Ascending aorta (tissue), 2 donors: ENCODE data around the gene NAPEPLD. TPM values are rescaled to one million over a fixed set of nuclear protein-coding genes. Genes with fewer than 3 reads are reported as not detected.
"Not testable (repeated sequence)": the region's sequence is repeated elsewhere in the genome, so short reads cannot be mapped to it uniquely, and the experiment has no call there.

Experiments
- DNase-seq, 2 donors: peaks; one replicate each; pipeline ENCODE4 v3.0.0-alpha.2; 2019; ENCODE audit warnings: low spot score in 2 of 2
- H3K27ac ChIP-seq, 2 donors: fragments of 200-600 bp; sonication (generic); one replicate each; pipeline ENCODE4 v1.5.1; 2016 to 2017; ENCODE audit warnings: mild to moderate bottlenecking in 1 of 2
- H3K27me3 ChIP-seq: fragments of 200-600 bp; sonication (generic); one replicate; pipeline ENCODE4 v1.5.1; 2017
- H3K36me3 ChIP-seq, 2 donors: fragments of 200-600 bp; sonication (generic); one replicate each; pipeline ENCODE4 v1.5.1; 2016
- H3K4me1 ChIP-seq, 2 donors: fragments of 200-600 bp; sonication (generic); one replicate each; pipeline ENCODE4 v1.5.1; 2016 to 2017; ENCODE audit warnings: mild to moderate bottlenecking in 1 of 2
- H3K4me3 ChIP-seq, 2 donors: fragments of 200-600 bp; sonication (generic); one replicate each; pipeline ENCODE4 v1.5.1; 2016 to 2017; ENCODE audit warnings: mild to moderate bottlenecking in 1 of 2
- H3K9me3 ChIP-seq, 2 donors: fragments of 200-600 bp; sonication (generic); one replicate each; pipeline ENCODE4 v1.5.1; 2016
- intact Hi-C: fragments of 100-400 bp; cut with DNase I; formaldehyde crosslinking; loops from one replicate; pipeline ENCODE4 v1.15.1; 2023
- total RNA-seq: library from RNA; depleted of rRNA; stranded (reverse); fragments of >200 nt; gene quantifications from one replicate; pipeline ENCODE4 v1.1.0, GENCODE V29; 2016
- TF ChIP-seq, protein P1 (sequence below), 3 experiments: fragments of 200-600 bp in 2 of 3; fragments of 450-650 bp in 1 of 3; sonication (generic) in 2 of 3; IDR thresholded peaks; one replicate each; pipeline ENCODE4 v1.5.1; 2016 to 2019; ENCODE audit warnings: antibody characterized with exemption in 3 of 3, mild to moderate bottlenecking in 1 of 3, moderate library complexity in 1 of 3

NAPEPLD gene
- 19.4 TPM for total RNA-seq

DNA sequence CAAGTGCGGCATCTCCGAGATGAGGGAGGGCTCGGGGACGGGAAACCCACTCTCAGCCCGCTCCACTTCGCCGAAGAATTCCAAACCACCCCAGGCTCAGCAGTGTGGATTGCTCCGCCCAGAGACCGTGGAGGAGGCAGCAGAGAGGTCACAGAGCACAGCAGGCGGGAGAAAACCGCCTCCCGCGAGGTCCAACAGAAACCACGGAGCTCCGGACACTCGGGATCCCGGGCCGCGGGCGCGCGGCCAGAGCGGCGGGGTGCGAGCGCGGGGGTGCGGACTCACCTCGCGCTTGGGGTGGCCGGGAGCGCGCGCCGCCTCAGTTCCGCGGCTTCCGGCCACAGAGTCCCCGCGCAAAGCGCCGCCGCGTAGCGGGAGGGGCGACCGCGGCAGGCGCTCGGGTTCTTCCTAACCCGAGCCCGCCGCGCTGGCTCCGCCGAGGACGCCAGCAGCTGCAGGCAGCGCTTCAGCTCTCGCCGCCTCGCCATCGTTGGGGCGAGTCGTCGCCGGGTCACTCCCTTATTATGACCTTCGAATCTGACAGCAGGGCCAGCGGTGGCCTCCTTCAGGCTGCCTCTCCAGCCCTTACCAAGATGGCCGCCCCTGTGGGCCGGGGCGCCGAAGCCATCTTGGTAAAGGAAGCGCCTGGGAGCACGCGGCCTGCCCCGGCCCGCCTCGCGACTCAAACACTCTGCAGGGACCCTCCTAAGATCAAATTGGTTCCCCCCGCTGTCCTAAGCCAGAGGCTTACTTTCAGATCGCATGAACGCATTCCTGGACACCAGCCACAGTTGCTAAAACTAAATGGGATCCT lies at the start of gene NAPEPLD:
Gene NAPEPLD, minus strand, starts transcription at position 106 of the 814 bp plus-strand sequence. CDS start 20,323 bp downstream, outside the sequence.
- H3K36me3 ChIP-seq, result no peaks in the 10 kb centered on the region
- peak within 1 kb of the TSS; percentile 79 to 81 for H3K4me3 ChIP-seq
- intact Hi-C loops, result loop anchor here (1.0 to 5.0 kb wide), 2 partner anchors 37 to 75 kb away; partner anchors contain the start of gene FBXL13
- TF ChIP-seq, protein P1, sequence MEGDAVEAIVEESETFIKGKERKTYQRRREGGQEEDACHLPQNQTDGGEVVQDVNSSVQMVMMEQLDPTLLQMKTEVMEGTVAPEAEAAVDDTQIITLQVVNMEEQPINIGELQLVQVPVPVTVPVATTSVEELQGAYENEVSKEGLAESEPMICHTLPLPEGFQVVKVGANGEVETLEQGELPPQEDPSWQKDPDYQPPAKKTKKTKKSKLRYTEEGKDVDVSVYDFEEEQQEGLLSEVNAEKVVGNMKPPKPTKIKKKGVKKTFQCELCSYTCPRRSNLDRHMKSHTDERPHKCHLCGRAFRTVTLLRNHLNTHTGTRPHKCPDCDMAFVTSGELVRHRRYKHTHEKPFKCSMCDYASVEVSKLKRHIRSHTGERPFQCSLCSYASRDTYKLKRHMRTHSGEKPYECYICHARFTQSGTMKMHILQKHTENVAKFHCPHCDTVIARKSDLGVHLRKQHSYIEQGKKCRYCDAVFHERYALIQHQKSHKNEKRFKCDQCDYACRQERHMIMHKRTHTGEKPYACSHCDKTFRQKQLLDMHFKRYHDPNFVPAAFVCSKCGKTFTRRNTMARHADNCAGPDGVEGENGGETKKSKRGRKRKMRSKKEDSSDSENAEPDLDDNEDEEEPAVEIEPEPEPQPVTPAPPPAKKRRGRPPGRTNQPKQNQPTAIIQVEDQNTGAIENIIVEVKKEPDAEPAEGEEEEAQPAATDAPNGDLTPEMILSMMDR (IDR thresholded peaks at IDR 0.05), result no peak
- peak; percentile 58 to 94 for DNase-seq
- no peaks in the 10 kb centered on the region for H3K9me3 ChIP-seq
- peaks cover 0 to 3% of the 10 kb centered on the region in 2 donors for H3K4me1 ChIP-seq
- H3K27ac ChIP-seq, result peak within 1 kb of the TSS; percentile 94 to 95
- no peaks in the 10 kb centered on the region for H3K27me3 ChIP-seq

DNA sequence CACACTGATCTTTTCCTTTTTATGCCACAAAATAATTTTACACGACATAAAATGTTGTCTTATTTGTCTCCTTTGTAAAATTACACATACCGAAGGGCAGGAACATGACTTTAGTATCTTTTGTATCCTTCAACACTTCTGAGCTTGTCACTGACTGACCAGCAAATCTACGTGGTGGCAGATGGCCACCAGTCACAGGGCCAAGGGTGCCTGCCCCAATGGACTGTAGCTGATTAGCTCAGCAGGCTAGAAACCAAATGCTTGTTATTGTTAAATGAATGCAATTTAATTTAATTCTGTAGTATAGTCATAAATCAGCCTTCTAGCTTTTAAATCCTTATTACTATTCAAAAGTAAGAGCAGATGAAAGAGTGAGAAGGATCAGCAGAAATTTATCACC lies 49.2 kb upstream of the NAPEPLD start:
- intact Hi-C loops, H3K27ac ChIP-seq, H3K4me3 ChIP-seq, H3K4me1 ChIP-seq, DNase-seq, H3K27me3 ChIP-seq, H3K36me3 ChIP-seq, H3K9me3 ChIP-seq: not testable (repeated sequence)

DNA sequence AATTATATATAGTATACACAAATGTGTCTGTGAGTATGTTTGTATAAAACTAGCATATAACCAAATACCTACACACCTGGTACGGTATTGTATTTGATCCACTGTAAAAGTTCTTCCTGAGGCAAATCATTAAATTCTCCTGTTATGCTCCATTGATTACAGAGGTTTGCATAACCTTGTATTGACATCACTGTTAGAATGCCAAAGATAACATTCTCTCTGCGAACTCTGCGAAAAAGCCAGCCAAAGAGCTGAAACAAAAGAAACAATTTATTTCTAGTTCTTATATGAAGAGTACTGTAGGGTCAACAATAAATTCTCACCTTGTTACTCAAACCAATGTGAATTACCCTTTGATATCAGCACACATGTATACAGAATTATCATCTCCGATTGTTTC lies 46.5 kb upstream of the NAPEPLD start:
- DNase-seq, H3K9me3 ChIP-seq, H3K27ac ChIP-seq, H3K36me3 ChIP-seq, intact Hi-C loops, H3K4me3 ChIP-seq, H3K27me3 ChIP-seq, H3K4me1 ChIP-seq: not testable (repeated sequence)

DNA sequence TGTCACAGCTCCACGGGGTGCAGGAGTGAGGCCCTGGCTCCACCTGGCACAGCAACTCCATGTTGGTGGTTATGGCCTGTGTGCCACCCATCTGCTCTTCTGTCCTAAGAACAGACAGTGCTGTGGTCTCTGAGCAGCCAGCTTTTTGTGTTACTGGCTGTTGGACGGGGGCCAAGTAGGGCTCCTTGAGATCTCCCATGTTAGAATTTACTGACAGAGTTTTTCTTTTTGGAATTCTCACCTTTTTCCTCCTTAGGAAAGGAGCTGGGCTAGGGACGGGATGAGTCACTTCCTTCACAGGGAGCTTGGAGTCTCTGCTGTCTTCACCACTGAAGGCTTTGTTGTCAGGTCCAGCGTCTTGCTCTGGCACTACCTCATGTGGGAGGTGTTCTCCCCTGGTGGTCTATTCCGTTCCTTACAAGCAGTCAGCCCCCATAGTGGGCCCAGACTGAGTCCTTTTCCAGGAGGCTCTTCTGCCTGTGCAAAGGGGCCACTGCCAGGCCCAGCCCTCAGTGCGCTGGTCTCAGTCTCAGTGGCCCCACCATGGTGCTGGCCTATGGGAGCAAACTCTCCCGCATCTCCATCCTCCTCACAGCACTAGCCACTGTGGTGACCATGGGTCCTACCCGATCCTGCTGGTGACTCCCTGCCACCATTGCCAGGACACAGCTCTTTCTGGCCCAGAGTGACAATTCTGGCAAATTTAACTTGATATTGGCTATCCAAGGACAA lies 23.7 kb upstream of the NAPEPLD start:
- H3K36me3 ChIP-seq, H3K4me3 ChIP-seq, intact Hi-C loops, DNase-seq, H3K27ac ChIP-seq, H3K4me1 ChIP-seq, H3K27me3 ChIP-seq, H3K9me3 ChIP-seq: not testable (repeated sequence)

DNA sequence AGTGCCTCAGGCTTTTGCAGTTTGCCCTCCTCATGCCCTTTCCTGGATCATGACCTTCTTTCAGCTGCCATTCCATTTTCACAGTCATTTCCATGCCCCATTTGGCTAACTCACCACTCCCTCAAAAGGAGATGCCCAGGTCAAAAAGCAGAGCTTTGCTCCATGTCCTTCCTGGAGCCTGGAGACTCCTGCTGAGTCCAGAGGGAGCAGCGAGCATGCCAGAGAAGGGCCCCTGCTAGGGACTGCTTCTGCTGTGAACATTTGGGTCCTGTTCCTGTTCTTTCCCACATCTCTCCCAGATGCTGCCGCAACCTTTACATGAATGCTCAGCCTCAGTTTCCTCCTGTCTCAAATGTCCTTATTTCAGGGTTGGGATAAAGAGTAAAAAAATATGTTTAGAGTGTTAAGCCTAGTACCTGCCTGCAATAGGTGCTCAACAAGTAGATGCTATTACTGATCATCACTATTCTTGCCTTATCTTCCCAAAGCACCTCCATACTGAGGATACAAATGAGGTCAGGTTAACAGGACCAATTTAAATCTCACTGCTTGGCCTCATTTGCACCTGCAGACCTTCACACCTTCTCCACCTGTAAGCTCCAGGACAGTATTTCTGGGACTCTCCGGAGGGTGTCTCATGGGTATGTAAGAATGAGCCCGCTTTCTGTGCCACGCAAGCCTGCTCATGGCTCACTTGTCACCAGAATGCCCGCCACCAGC lies 23.0 kb upstream of the NAPEPLD start:
- intact Hi-C loops, H3K9me3 ChIP-seq, H3K36me3 ChIP-seq, H3K4me1 ChIP-seq, DNase-seq, H3K27me3 ChIP-seq, H3K4me3 ChIP-seq, H3K27ac ChIP-seq: not testable (repeated sequence)

DNA sequence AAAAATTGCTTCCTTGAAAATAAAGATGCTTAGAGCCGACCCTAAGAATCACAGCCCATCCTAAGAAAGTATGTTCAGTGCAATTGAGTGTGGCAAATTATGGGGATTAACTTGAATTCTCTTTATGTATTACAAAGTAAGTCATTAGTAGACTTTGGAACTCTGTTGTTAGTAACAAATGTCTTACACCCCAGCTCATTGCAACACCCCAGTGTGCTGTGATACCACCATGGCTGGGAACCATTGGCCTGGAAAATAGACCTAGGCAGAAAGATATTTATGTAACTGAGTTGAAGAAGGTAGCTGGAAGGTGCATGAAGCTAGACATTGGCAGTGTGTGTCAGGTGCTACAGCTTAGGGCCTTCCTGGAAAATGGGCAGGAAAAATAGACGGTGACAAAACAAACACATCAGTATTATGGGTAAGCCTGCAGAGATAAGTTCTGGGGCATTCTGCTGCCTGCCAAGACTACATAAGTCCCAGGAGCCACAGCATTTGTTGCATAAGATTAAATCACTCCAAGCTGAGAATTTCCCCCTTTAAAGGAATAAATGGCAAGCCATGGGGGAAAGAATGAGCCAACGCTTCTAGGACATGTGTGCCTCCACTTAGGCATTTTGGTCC lies 18.1 kb upstream of the NAPEPLD start:
- not testable (repeated sequence) for H3K27ac ChIP-seq, DNase-seq

DNA sequence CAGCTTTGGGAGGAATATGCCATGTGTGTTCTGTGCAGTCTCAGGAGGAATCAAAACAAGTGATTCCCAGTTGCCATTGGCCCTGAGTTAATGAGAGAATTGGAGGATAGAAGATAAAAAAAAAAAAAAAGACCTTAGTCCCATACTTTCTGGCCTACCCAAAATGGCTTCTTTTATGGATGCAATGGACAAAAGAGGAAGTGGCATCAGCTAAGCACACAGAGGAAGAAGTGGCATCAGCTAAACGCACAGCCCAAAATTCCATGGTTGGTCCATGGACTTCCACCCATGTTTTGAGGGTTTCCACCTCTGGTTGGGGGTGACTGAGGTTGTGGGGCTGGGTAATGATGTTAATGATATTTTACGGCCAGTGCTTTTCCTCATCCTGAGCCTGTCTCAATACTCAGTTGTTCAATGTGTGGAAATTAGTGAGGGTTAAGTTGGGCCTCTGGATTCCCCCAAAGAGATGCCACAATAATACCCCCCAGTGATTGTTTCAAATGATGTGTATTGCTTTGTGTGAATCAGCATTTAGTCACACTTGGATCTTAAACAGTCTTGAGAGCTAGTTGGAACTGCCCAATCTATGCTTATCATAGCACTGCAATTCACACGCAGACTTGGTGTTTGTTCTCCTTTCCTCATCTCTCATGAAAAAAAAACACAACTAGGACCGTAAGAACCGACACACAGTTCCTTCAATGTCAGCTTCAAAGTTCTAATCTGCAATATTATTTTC lies 14.4 kb upstream of the NAPEPLD start:
- H3K36me3 ChIP-seq, H3K4me3 ChIP-seq, H3K9me3 ChIP-seq, H3K27me3 ChIP-seq, DNase-seq, H3K27ac ChIP-seq, H3K4me1 ChIP-seq, intact Hi-C loops: not testable (repeated sequence)

More for the DNA sequence above, 18.1 kb upstream of the NAPEPLD start:
- H3K27me3 ChIP-seq, H3K36me3 ChIP-seq, H3K4me3 ChIP-seq, H3K4me1 ChIP-seq, H3K9me3 ChIP-seq, intact Hi-C loops: not testable (repeated sequence)

DNA sequence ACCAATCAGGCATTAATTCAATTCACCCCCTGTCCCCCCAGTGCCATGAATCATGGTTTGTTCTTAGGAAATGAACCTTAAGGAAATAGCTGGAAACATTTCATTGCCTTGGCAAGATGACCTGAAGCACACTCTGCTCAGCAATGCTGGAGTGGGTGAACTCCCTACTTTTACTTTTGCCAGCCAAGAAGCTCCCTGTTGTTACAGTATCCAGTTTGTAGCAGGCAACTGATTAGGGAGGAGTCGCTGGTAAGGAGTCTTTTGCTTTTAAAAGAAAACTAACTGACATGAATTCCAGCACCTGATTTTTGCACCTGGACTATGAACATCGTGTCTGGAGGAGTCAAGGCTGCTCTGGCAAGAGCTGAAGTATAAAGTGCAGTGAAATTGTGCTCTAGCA lies 13.7 kb upstream of the NAPEPLD start:
- H3K27me3 ChIP-seq, H3K4me1 ChIP-seq, H3K27ac ChIP-seq, DNase-seq, H3K36me3 ChIP-seq, H3K9me3 ChIP-seq, intact Hi-C loops, H3K4me3 ChIP-seq: not testable (repeated sequence)

DNA sequence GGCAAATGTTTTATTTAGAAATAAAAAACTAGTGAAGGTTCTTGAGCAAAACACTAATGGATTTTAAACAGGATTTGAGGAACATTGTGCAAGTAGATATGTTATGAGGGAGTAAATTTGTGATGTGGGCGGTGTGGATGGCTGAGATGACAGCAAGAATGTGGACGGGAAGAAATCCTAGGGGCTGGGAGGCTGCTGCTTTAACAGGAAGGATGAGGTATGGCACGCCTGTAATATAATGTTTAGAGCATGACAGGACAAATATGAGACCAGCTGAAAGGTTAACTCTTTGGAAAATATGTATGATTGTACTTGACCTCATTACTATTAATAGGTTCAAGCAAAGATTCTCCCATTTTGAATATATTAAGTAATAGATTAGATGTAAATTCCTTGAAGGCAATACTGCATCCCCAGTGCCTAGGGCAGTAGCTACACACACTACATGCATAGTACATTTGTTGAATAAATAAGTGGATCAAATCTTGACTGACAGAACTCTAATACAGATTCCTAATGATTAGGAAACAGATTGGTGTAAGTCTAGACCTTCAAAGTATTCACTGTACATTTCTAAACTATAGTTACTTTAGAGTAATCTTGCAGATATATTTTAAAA lies 13.2 kb upstream of the NAPEPLD start:
- DNase-seq, H3K27ac ChIP-seq, H3K4me3 ChIP-seq, H3K36me3 ChIP-seq, H3K27me3 ChIP-seq, H3K9me3 ChIP-seq, H3K4me1 ChIP-seq, intact Hi-C loops: not testable (repeated sequence)

DNA sequence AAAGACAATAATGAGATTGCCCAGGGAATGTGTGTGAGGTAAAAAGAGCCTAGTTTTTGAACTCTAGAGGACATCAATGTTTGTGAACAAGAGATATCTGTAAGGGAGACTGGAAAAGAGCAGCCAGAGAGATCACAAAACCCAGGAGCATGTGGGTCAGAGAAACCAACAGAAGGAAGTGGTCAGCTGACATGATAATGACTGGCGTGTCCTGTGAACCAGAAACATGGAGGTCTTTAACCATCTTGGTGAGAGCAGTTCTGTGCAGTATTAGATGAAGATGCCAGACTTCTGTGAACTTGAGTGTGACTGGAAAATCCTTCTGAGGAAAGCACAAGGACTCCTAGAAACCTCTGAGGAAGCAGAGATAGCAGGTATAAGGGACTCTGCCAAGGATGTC lies 10.2 kb upstream of the NAPEPLD start:
- H3K4me3 ChIP-seq, H3K9me3 ChIP-seq, H3K4me1 ChIP-seq, H3K36me3 ChIP-seq, H3K27ac ChIP-seq, intact Hi-C loops, DNase-seq, H3K27me3 ChIP-seq: not testable (repeated sequence)

DNA sequence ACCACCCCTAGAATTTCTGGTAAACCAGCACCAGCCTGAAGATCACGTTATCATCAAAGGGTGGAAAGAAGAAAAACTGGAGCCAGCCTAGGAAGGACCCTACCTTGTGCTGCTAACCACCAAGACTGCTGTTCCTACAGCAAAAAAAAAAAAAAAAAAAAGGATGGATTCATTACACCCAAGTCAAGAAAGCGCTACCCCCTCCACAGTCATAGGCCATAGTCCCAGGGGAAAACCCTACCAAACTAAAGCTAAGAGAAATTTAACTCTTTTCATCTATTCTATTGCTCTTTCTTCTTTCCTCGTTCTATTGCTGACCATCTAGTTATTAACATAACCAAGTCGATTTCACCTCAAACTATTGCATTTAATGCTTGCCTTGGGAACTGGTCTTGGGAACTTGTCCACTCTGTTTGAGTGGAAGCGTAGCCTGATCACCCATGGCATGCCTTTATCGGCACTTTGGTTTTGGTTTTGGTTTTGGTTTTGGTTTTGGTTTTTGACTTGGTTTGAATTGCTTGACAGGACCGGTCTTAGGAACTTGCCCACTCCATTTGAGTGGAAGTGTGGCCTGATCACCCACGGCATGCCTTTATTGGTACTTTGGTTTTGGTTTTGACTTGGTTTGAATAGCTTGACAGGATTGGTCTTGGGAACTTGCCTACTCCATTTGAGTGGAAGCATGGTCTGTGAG lies 6.6 kb upstream of the NAPEPLD start:
- DNase-seq, H3K9me3 ChIP-seq, H3K36me3 ChIP-seq, H3K4me1 ChIP-seq, H3K27ac ChIP-seq, intact Hi-C loops, H3K27me3 ChIP-seq, H3K4me3 ChIP-seq: not testable (repeated sequence)
